Mesothelial cell of epicardium (in vitro differentiated cells): ENCODE results near the gene GRIA3. TPM values are rescaled to one million over a fixed set of nuclear protein-coding genes. Genes with fewer than 3 reads are reported as not detected.

Experiments used
- DNase-seq, 2 experiments: peaks; one replicate each; pipeline ENCODE4 v3.0.0; 2021; ENCODE audit warnings: low spot score in 2 of 2; ENCODE audit not compliant: unreplicated experiment in 2 of 2
- H3K27ac Mint-ChIP-seq: 2 replicates; pipeline ENCODE4 v1.8.0; 2021; ENCODE audit warnings: mixed read lengths
- H3K27me3 Mint-ChIP-seq: 2 replicates; pipeline ENCODE4 v1.8.0; 2021; ENCODE audit warnings: low read depth, mixed read lengths
- H3K36me3 Mint-ChIP-seq: 2 replicates; pipeline ENCODE4 v1.8.0; 2021; ENCODE audit warnings: mixed read lengths
- H3K4me1 Mint-ChIP-seq: 2 replicates; pipeline ENCODE4 v1.8.0; 2021; ENCODE audit warnings: mixed read lengths
- H3K4me3 Mint-ChIP-seq: 2 replicates; pipeline ENCODE4 v1.8.0; 2021; ENCODE audit warnings: mild to moderate bottlenecking, moderate library complexity, mixed read lengths
- H3K9me3 Mint-ChIP-seq: 2 replicates; pipeline ENCODE4 v1.8.0; 2021; ENCODE audit warnings: mixed read lengths
- total RNA-seq: library from RNA; stranded (reverse); gene quantifications from 3 replicates; pipeline ENCODE4 v1.2.1, GENCODE V29; 2021
- TF ChIP-seq, protein P1 (sequence below): fragments of 200-600 bp; sonication (generic); IDR thresholded peaks from one replicate; pipeline ENCODE4 v1.5.0; 2021; ENCODE audit warnings: antibody characterized with exemption; ENCODE audit not compliant: unreplicated experiment

The GRIA3 gene
- total RNA-seq, 1 donor from 2014 or later = 1.9 TPM

DNA sequence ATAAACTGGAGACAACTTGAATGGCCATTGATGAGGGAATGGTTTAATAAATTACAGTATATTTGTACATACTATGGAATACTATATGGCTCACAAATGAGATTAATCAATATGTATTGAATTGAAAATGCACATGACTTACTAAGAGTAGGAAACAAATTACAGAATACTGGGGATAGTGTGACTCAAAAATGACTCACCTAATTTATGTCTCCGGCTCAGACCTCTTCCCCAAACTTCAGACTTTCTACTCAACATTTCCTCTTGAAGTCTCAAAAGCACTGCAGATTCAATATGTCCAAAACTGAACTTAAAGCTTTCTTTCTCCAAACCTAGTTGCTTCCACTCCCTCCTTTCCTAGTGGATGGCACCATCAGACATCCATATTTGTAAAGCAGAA lies 28.8 kb upstream of the GRIA3 start:
- no peaks in the 10 kb centered on the region for H3K36me3 Mint-ChIP-seq
- H3K4me3 Mint-ChIP-seq = no peak overlapping the region
- no peak for DNase-seq
- peaks cover 40% of the 10 kb centered on the region for H3K9me3 Mint-ChIP-seq
- no peaks in the 10 kb centered on the region for H3K27me3 Mint-ChIP-seq
- no peak overlapping the region for H3K27ac Mint-ChIP-seq
- H3K4me1 Mint-ChIP-seq = no peaks in the 10 kb centered on the region
- TF ChIP-seq, protein P1, sequence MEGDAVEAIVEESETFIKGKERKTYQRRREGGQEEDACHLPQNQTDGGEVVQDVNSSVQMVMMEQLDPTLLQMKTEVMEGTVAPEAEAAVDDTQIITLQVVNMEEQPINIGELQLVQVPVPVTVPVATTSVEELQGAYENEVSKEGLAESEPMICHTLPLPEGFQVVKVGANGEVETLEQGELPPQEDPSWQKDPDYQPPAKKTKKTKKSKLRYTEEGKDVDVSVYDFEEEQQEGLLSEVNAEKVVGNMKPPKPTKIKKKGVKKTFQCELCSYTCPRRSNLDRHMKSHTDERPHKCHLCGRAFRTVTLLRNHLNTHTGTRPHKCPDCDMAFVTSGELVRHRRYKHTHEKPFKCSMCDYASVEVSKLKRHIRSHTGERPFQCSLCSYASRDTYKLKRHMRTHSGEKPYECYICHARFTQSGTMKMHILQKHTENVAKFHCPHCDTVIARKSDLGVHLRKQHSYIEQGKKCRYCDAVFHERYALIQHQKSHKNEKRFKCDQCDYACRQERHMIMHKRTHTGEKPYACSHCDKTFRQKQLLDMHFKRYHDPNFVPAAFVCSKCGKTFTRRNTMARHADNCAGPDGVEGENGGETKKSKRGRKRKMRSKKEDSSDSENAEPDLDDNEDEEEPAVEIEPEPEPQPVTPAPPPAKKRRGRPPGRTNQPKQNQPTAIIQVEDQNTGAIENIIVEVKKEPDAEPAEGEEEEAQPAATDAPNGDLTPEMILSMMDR = no peak

DNA sequence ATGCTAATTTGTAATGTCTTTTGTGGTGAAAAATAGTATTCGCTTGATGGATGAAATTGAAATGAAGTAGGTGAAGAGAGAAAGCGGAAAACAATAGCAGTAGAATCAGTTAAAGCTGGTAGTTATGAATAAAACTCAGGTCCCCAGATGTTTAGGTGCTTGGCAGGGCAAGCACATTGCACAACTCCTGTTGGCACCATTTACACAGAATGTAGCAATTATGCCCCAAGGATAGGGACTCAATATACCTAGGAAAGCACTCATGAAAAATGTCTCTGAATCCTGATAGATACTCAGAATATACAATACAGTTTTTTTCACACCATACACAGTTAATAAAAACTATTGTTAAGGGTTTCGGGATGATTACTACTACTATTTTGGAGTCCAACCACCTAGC lies 26.5 kb upstream of the GRIA3 start:
- H3K4me1 Mint-ChIP-seq = no peaks in the 10 kb centered on the region
- no peak for DNase-seq
- H3K36me3 Mint-ChIP-seq = no peaks in the 10 kb centered on the region
- H3K4me3 Mint-ChIP-seq = no peak overlapping the region
- H3K27ac Mint-ChIP-seq = no peak overlapping the region
- H3K9me3 Mint-ChIP-seq = peaks cover 41% of the 10 kb centered on the region
- H3K27me3 Mint-ChIP-seq = no peaks in the 10 kb centered on the region
- TF ChIP-seq, protein P1 = no peak

DNA sequence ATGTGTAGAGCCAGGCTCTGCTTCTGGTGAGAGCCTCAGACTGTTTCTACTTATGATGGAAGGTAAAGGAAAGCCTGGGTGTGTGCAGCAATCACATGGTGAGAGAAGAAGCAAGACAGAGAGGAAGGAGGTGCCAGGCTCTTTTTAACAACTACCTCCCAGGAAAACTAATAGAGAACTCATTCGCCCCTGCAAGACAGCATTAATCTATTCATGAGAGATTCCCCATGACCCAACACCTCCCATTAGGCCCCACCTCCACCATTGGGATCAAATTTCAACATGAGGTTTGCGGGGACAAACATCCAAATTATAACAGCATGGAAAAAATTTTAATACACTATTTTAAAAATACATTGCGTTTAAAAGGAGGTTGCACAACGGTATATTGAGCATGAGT lies 24.7 kb upstream of the GRIA3 start:
- no peak overlapping the region for H3K4me3 Mint-ChIP-seq
- DNase-seq = no peak
- no peaks in the 10 kb centered on the region for H3K36me3 Mint-ChIP-seq
- H3K27ac Mint-ChIP-seq = no peak overlapping the region
- TF ChIP-seq, protein P1 = no peak
- peaks cover 46% of the 10 kb centered on the region for H3K9me3 Mint-ChIP-seq
- no peaks in the 10 kb centered on the region for H3K27me3 Mint-ChIP-seq
- no peaks in the 10 kb centered on the region for H3K4me1 Mint-ChIP-seq

DNA sequence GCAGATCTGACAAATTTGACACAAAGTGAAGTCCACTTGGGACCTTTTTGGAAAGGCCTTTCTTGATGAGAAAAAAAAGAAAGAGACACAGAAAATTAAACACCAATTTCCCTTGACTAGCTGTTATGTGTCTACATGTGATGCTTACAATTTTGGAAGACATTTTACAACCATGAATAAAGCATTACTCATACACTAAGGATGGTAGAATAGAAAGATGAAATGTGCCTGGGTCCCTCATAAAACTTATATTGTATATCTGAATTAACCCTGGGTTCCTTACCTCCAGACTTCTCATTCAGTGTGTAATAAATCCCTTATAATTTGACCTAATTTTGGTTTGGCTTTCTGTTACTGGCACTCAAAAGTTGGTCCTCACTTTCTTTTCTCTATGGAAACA lies 16.5 kb upstream of the GRIA3 start:
- Mint-ChIP-seq H3K4me3 (no peak overlapping the region), H3K36me3 (no peaks in the 10 kb centered on the region), H3K4me1 (no peaks in the 10 kb centered on the region), H3K9me3 (peaks cover 51% of the 10 kb centered on the region), H3K27ac (no peak overlapping the region), H3K27me3 (no peaks in the 10 kb centered on the region)
- TF ChIP-seq, protein P1 = no peak
- no peak for DNase-seq

DNA sequence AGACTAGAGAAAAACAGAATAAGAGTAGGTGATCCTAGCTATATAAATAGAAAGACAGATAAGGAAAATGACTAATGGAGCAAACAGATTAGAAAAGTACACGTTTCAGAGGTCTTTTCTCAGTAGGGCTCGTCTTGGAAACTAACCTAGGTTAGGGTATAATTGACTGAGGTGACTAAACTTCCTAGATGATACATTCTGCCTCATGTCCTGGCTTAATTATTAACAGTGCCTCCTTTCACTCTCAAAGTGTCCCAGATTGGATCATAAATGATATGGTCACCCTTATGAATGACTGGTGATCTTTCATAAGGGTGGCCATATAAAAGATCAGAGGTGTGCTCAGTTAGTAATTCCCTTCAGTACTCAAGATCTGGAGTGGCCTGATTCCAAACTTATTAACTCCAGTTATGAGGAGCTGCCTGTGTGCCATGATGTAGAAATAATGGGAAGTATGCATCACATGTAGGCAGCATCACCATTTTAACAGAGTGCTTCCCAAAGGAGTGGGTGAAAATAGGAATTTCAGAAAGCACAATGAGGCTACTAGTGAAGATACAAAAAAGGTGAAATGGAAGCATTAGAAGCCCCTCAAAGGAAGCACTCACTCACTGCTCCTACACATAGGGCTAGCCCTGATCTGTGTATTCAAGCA lies 14.7 kb upstream of the GRIA3 start:
- DNase-seq = no peak
- no peaks in the 10 kb centered on the region for H3K27me3 Mint-ChIP-seq
- H3K36me3 Mint-ChIP-seq = no peaks in the 10 kb centered on the region
- H3K4me1 Mint-ChIP-seq = no peaks in the 10 kb centered on the region
- peaks cover 51% of the 10 kb centered on the region for H3K9me3 Mint-ChIP-seq
- H3K4me3 Mint-ChIP-seq = no peak overlapping the region
- H3K27ac Mint-ChIP-seq = no peak overlapping the region
- TF ChIP-seq, protein P1 = no peak

DNA sequence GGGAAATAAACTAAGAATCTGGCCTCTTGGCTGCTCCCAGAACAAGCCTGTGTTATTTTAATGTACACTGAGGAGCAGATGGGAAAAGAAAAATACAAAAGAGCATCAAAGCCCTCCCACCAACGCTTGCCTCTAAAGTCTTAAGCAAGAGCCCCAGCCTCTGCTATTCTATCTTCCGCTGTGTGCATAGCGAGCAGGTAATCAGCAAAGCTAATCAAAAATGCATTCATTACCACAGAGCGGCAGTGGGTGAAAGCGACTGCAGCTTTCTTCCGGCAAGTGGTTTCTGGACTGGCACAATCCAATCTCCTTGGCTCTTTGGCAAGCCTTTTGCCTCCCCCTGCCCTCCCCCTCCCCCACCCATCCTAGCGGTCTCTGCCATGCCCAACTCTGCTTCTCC lies 13.5 kb upstream of the GRIA3 start:
- H3K4me3 Mint-ChIP-seq = no peak overlapping the region
- no peaks in the 10 kb centered on the region for H3K36me3 Mint-ChIP-seq
- H3K27ac Mint-ChIP-seq = no peak overlapping the region

More for the DNA sequence above, 13.5 kb upstream of the GRIA3 start:
- DNase-seq = no peak
- peaks cover 47% of the 10 kb centered on the region for H3K9me3 Mint-ChIP-seq
- TF ChIP-seq, protein P1 = no peak
- no peaks in the 10 kb centered on the region for H3K4me1 Mint-ChIP-seq
- H3K27me3 Mint-ChIP-seq = no peaks in the 10 kb centered on the region
